ENCODE results near the gene GUCD1. TPM values are rescaled to one million over a fixed set of nuclear protein-coding genes. Genes with fewer than 3 reads are reported as not detected.

Gene GUCD1
- total RNA-seq, 1 donor from 2014 or later, result 130 TPM

- DNase-seq (ENCODE audit: low spot score), result no peak
Measured at GRCh38 chr22:24529898-24530297, 25.0 kb downstream of the GUCD1 start.

GRCh38 chr22:24526191-24526590, 28.7 kb downstream of the GUCD1 start:
- DNase-seq (ENCODE audit: low spot score), result no peak

GRCh38 chr22:24525416-24526037, 29.4 kb downstream of the GUCD1 start:
- DNase-seq (ENCODE audit: low spot score), result no peak

- no peak for DNase-seq (ENCODE audit: low spot score)
Measured at GRCh38 chr22:24523873-24524272, 31.1 kb downstream of the GUCD1 start.

- no peak for DNase-seq (ENCODE audit: low spot score)
Measured at GRCh38 chr22:24521791-24522245, 33.1 kb downstream of the GUCD1 start.

- DNase-seq (ENCODE audit: low spot score), result no peak
Measured at GRCh38 chr22:24519496-24519895, 35.4 kb downstream of the GUCD1 start.

- DNase-seq (ENCODE audit: low spot score), result no peak
Measured at GRCh38 chr22:24518771-24519485, 36.0 kb downstream of the GUCD1 start.

GRCh38 chr22:24518228-24518627, 36.7 kb downstream of the GUCD1 start:
- DNase-seq (ENCODE audit: low spot score), result no peak

GRCh38 chr22:24517446-24517845, 37.5 kb downstream of the GUCD1 start:
- DNase-seq (ENCODE audit: low spot score), result no peak

GRCh38 chr22:24516301-24516737, 38.6 kb downstream of the GUCD1 start:
- no peak for DNase-seq (ENCODE audit: low spot score)

- no peak for DNase-seq (ENCODE audit: low spot score)
Measured at GRCh38 chr22:24515027-24515338, 40.0 kb downstream of the GUCD1 start.

- no peak for DNase-seq (ENCODE audit: low spot score)
Measured at GRCh38 chr22:24514241-24515026, 40.5 kb downstream of the GUCD1 start.

- DNase-seq (ENCODE audit: low spot score), result no peak
Measured at GRCh38 chr22:24513378-24514240, 41.3 kb downstream of the GUCD1 start.

GRCh38 chr22:24512043-24512442, 42.9 kb downstream of the GUCD1 start:
- no peak for DNase-seq (ENCODE audit: low spot score)

GRCh38 chr22:24510637-24511625, 44.0 kb downstream of the GUCD1 start:
- DNase-seq (ENCODE audit: low spot score), result no peak

- no peak for DNase-seq (ENCODE audit: low spot score)
Measured at GRCh38 chr22:24507716-24508115, 47.2 kb downstream of the GUCD1 start.

GRCh38 chr22:24506802-24507438, 48.0 kb downstream of the GUCD1 start:
- no peak for DNase-seq (ENCODE audit: low spot score)

- DNase-seq (ENCODE audit: low spot score), result no peak
Measured at GRCh38 chr22:24504956-24505736, 49.8 kb downstream of the GUCD1 start.

GRCh38 chr22:24504540-24504939, 50.4 kb downstream of the GUCD1 start:
- DNase-seq (ENCODE audit: low spot score), result no peak
